Measurements from ENCODE around the gene CDCP1.

DNA sequence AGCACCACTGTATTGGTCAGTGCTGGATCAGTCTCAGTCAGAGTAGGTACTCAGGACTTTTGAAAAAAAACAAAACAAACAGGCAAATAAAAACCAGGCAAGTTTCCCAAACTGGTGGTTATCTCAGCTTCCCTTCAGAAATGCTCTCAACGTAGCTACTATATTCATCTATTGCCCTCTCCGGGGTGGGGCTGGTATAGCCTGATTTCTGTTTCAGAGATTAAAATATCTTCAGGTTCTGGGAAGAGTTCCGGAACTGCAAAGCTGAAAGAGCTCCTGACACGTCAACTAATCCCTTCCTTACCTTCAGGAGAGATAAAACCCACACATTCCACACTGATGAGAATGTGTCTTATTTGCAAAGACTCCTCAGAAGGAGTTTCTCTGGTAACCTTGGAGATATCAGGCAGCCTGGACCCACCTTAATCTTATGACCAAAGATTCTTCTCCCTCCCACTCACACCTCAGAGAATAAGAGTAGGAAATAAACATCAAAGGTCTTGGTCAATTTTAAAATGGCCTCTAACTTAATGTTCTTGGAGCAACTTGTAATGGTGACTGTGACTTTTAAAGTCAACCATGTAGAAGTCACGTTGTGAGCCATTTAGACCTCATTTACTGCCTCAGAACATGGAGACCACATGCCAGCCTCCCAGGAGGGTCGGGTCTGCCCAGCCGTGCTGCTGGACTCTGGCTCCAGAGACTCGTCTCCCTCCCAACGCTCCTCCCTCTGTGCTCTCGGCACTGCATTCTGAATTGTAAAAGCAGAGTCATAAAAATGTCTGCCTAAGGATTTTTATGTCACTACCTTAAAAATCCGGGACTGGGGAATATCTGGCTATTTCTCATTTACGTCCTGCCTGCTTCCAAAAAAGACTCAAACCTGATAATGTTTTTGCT is 53.8 kb downstream of the CDCP1 start:
- no peak for TF ChIP-seq CTCF (IDR thresholded peaks at IDR 0.05)
- no peak for TF ChIP-seq POLR2AphosphoS5 (IDR thresholded peaks at IDR 0.05)

Data from gastroesophageal sphincter (tissue), 3 donors.